Embryonic facial prominence (tissue), 1 donor: Measurements from ENCODE around the gene FSCN2.

Experiments used
- DNase-seq: peaks from one replicate; pipeline ENCODE4 v3.0.0-alpha.2; 2016; ENCODE audit errors: extremely low spot score

FSCN2 gene

GRCh38 chr17:81557276-81558114 lies 29.3 kb downstream of the FSCN2 start:
- no peak for DNase-seq

GRCh38 chr17:81558115-81558468 lies 29.9 kb downstream of the FSCN2 start:
- DNase-seq, result no peak

- no peak for DNase-seq
Observed at GRCh38 chr17:81558941-81559806, 31.0 kb downstream of the FSCN2 start.

- DNase-seq, result no peak
Observed at GRCh38 chr17:81561494-81561885, 33.3 kb downstream of the FSCN2 start.

- no peak for DNase-seq
Observed at GRCh38 chr17:81563861-81564586, 35.8 kb downstream of the FSCN2 start.

GRCh38 chr17:81564778-81565177 lies 36.6 kb downstream of the FSCN2 start:
- no peak for DNase-seq

GRCh38 chr17:81565231-81565630 lies 37.1 kb downstream of the FSCN2 start:
- no peak for DNase-seq

GRCh38 chr17:81566461-81567126 lies 38.4 kb downstream of the FSCN2 start:
- peak; percentile 58 for DNase-seq

- no peak for DNase-seq
Observed at GRCh38 chr17:81567191-81567590, 39.0 kb downstream of the FSCN2 start.

GRCh38 chr17:81568416-81568815 lies 40.2 kb downstream of the FSCN2 start:
- no peak for DNase-seq

GRCh38 chr17:81569986-81570514 lies 41.9 kb downstream of the FSCN2 start:
- DNase-seq, result no peak

GRCh38 chr17:81570964-81571363 lies 42.8 kb downstream of the FSCN2 start:
- no peak for DNase-seq

GRCh38 chr17:81572563-81573168 lies 44.5 kb downstream of the FSCN2 start:
- DNase-seq, result no peak

- no peak for DNase-seq
Observed at GRCh38 chr17:81573794-81574642, 45.8 kb downstream of the FSCN2 start.

GRCh38 chr17:81574643-81574956 lies 46.4 kb downstream of the FSCN2 start:
- DNase-seq, result no peak

- no peak for DNase-seq
Observed at GRCh38 chr17:81575836-81576235, 47.7 kb downstream of the FSCN2 start.

- DNase-seq, result no peak
Observed at GRCh38 chr17:81576621-81577277, 48.6 kb downstream of the FSCN2 start.

- no peak for DNase-seq
Observed at GRCh38 chr17:81577278-81578000, 49.3 kb downstream of the FSCN2 start.

GRCh38 chr17:81578038-81578441 lies 49.9 kb downstream of the FSCN2 start:
- DNase-seq, result no peak
